Chondrocyte (in vitro differentiated cells): ENCODE results near the gene CHN1. TPM values are rescaled to one million over a fixed set of nuclear protein-coding genes. Genes with fewer than 3 reads are reported as not detected.

Experiments used
- DNase-seq: peaks from one replicate; pipeline ENCODE4 v3.0.0; 2021; ENCODE audit warnings: mixed read lengths, low spot score
- H3K27ac Mint-ChIP-seq: one replicate; pipeline ENCODE4 v1.8.0; 2021; ENCODE audit warnings: mild to moderate bottlenecking, moderate library complexity, mixed read lengths; ENCODE audit not compliant: unreplicated experiment
- H3K27me3 Mint-ChIP-seq: 2 replicates; pipeline ENCODE4 v1.8.0; 2021; ENCODE audit warnings: low read depth, mixed read lengths
- H3K36me3 Mint-ChIP-seq: 2 replicates; pipeline ENCODE4 v1.8.0; 2021; ENCODE audit warnings: low read depth, mixed read lengths
- H3K4me1 Mint-ChIP-seq: 2 replicates; pipeline ENCODE4 v1.8.0; 2021; ENCODE audit warnings: low read depth, mild to moderate bottlenecking, mixed read lengths
- H3K4me3 Mint-ChIP-seq: one replicate; pipeline ENCODE4 v1.8.0; 2021; ENCODE audit warnings: mild to moderate bottlenecking, moderate library complexity, mixed read lengths; ENCODE audit not compliant: unreplicated experiment
- H3K9me3 Mint-ChIP-seq: 2 replicates; pipeline ENCODE4 v1.8.0; 2021; ENCODE audit warnings: low read depth, mixed read lengths
- long read RNA-seq: library from polyadenylated mRNA; stranded (forward); transcript quantifications from one replicate; pipeline ENCODE4 v2.0.0, GENCODE V29; 2021
- total RNA-seq: library from RNA; stranded (reverse); gene quantifications from 3 replicates; pipeline ENCODE4 v1.2.1, GENCODE V29; 2021
- TF ChIP-seq, protein P1 (sequence below): fragments of 200-600 bp; sonication (generic); IDR thresholded peaks from 2 replicates; pipeline ENCODE4 v1.5.0; 2021; ENCODE audit warnings: antibody characterized with exemption, mild to moderate bottlenecking, moderate library complexity

CHN1 gene
- 18.4 to 66.1 TPM (median 23.1 TPM) in 3 replicates for total RNA-seq
- long read RNA-seq, transcript CHN1-201 (7 exons, 2,047 nt): major isoform, 18 of 26 reads
- long read RNA-seq, partial matches to known transcripts: 0 of 26 reads
- long read RNA-seq, other reads (novel, unspliced or antisense): 6 of 26 reads

- H3K4me1 Mint-ChIP-seq: peaks cover 12% of the 10 kb centered on the region
- peaks cover 12% of the 10 kb centered on the region for H3K27me3 Mint-ChIP-seq
- no peaks in the 10 kb centered on the region for H3K9me3 Mint-ChIP-seq
- peak within 1 kb of the TSS; percentile 82 for H3K4me3 Mint-ChIP-seq
- peak within 1 kb of the TSS; percentile 41 for H3K27ac Mint-ChIP-seq
- DNase-seq: no peak
- TF ChIP-seq, protein P1, sequence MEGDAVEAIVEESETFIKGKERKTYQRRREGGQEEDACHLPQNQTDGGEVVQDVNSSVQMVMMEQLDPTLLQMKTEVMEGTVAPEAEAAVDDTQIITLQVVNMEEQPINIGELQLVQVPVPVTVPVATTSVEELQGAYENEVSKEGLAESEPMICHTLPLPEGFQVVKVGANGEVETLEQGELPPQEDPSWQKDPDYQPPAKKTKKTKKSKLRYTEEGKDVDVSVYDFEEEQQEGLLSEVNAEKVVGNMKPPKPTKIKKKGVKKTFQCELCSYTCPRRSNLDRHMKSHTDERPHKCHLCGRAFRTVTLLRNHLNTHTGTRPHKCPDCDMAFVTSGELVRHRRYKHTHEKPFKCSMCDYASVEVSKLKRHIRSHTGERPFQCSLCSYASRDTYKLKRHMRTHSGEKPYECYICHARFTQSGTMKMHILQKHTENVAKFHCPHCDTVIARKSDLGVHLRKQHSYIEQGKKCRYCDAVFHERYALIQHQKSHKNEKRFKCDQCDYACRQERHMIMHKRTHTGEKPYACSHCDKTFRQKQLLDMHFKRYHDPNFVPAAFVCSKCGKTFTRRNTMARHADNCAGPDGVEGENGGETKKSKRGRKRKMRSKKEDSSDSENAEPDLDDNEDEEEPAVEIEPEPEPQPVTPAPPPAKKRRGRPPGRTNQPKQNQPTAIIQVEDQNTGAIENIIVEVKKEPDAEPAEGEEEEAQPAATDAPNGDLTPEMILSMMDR: peak; percentile 56
- no peaks in the 10 kb centered on the region for H3K36me3 Mint-ChIP-seq
Observed at GRCh38 chr2:175004980-175005732, at the start of gene CHN1. CHN1 (minus strand) TSS chr2:175005381; CDS start chr2:175004912, 469 bp downstream.

DNA sequence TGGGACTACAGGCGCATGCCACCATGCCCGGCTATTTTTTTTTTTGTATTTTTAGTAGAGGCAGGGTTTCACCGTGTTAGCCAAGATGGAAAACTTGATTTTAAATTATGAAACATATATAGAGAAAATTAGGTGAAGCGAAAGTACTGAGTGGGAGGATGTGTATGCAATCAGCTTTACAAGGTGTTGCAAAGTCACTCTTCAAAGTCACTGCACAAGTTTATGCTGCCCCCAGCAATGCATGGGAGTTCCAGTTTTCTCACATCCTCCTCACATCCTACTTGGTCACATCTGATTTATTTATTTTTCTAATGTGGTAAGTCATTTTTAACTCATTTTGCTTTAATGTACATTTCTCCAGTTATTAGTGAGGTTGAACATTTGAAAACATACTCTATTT is 49.2 kb upstream of the CHN1 start:
- no peak overlapping the region for H3K27ac Mint-ChIP-seq
- no peak overlapping the region for H3K4me3 Mint-ChIP-seq
- no peaks in the 10 kb centered on the region for H3K27me3 Mint-ChIP-seq
- no peak for DNase-seq
- peaks cover 6% of the 10 kb centered on the region for H3K36me3 Mint-ChIP-seq
- TF ChIP-seq, protein P1: no peak
- no peaks in the 10 kb centered on the region for H3K4me1 Mint-ChIP-seq
- H3K9me3 Mint-ChIP-seq: no peaks in the 10 kb centered on the region

GRCh38 chr2:175049661-175050060 is 44.5 kb upstream of the CHN1 start:
- Mint-ChIP-seq H3K4me3 (no peak overlapping the region), H3K36me3 (peaks cover 4% of the 10 kb centered on the region), H3K27ac (no peak overlapping the region), H3K27me3 (no peaks in the 10 kb centered on the region), H3K9me3 (peaks cover 6% of the 10 kb centered on the region), H3K4me1 (peaks cover 9% of the 10 kb centered on the region)
- no peak for DNase-seq
- TF ChIP-seq, protein P1: no peak

- Mint-ChIP-seq H3K9me3 (peaks cover 10% of the 10 kb centered on the region), H3K36me3 (peaks cover 4% of the 10 kb centered on the region), H3K4me3 (no peak overlapping the region), H3K4me1 (peaks cover 9% of the 10 kb centered on the region), H3K27me3 (no peaks in the 10 kb centered on the region), H3K27ac (peak overlapping the region; percentile 52)
- DNase-seq: no peak
- TF ChIP-seq, protein P1: no peak
Observed at GRCh38 chr2:175048275-175048674, 43.1 kb upstream of the CHN1 start.

DNA sequence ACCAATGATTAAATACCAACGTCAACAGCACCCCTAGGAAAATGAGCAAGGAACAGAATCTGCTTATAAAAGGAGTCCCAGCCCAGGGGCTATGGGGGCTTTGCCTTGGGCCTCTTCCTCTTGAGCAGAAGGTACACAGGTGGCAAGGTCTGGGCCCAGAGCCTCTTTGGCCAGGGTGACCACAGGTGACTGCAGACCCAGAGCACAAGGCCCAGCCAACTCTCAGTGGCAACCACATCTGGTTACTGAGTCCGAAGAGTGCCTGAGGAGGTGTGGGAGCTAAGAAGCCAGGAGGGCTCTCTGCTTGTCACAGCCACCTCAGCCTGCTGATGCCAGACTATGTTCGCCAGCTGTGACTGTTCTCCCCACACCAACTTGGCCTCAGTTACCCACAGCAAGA is 34.3 kb upstream of the CHN1 start:
- Mint-ChIP-seq H3K27ac (no peak overlapping the region), H3K36me3 (no peaks in the 10 kb centered on the region), H3K4me1 (peaks cover 9% of the 10 kb centered on the region), H3K9me3 (peaks cover 8% of the 10 kb centered on the region), H3K4me3 (no peak overlapping the region), H3K27me3 (no peaks in the 10 kb centered on the region)
- DNase-seq: no peak
- TF ChIP-seq, protein P1: no peak
